H1 (cell line): ENCODE results near the gene PNMA6E. TPM values are rescaled to one million over a fixed set of nuclear protein-coding genes. Genes with fewer than 3 reads are reported as not detected.

Experiments
- CTCF ChIA-PET: fragments of 300-600 bp; sonication (Branson Sonifier 250); formaldehyde crosslinking; loops from one replicate; lab custom pipeline; 2021; ENCODE audit not compliant: partially characterized antibody; lab: Charles Lee
- POLR2A ChIA-PET: fragments of 300-600 bp; sonication (Branson Sonifier 250); formaldehyde crosslinking; loops from one replicate; lab custom pipeline; 2021; ENCODE audit warnings: inconsistent platforms; ENCODE audit not compliant: partially characterized antibody; lab: Charles Lee
- DNase-seq, 2 experiments: peaks; one replicate each; pipeline versions ENCODE4 v3.0.0 to v3.0.0-alpha.2; 2010 to 2022; ENCODE audit warnings: low spot score in 2 of 2, low read depth in 1 of 2, mixed read lengths in 1 of 2
- FAIRE-seq: peaks from 2 replicates; lab custom pipeline; 2011; peaks lifted over from hg19 to GRCh38; lab: Jason Lieb, UNC
- H2AFZ ChIP-seq: 2 replicates; pipeline ENCODE4 v1.8.1; 2012; ENCODE audit warnings: low read length, inconsistent platforms
- H2AK5ac ChIP-seq: 2 replicates; pipeline ENCODE4 v1.6.1; 2013; ENCODE audit warnings: low read depth, low read length
- H2BK120ac ChIP-seq: replicated peaks from 2 replicates; pipeline ENCODE3; 2013; ENCODE audit warnings: low read depth, low read length, inconsistent platforms
- H2BK12ac ChIP-seq: 2 replicates; pipeline ENCODE4 v1.6.1; 2013; ENCODE audit warnings: low read depth, low read length
- H2BK15ac ChIP-seq: 2 replicates; pipeline ENCODE4 v1.6.1; 2013; ENCODE audit warnings: low read length
- H2BK20ac ChIP-seq: 2 replicates; pipeline ENCODE4 v1.6.1; 2013; ENCODE audit warnings: low read length
- H2BK5ac ChIP-seq: 2 replicates; pipeline ENCODE4 v1.6.1; 2013; ENCODE audit warnings: low read depth, low read length
- H3K14ac ChIP-seq: 2 replicates; pipeline ENCODE4 v1.6.1; 2013; ENCODE audit warnings: inconsistent platforms; ENCODE audit not compliant: insufficient read length
- H3K18ac ChIP-seq: 2 replicates; pipeline ENCODE4 v1.6.1; 2013; ENCODE audit warnings: low read length; ENCODE audit errors: extremely low read depth
- H3K23ac ChIP-seq: 2 replicates; pipeline ENCODE4 v1.6.1; 2013; ENCODE audit warnings: inconsistent platforms; ENCODE audit not compliant: insufficient read length
- H3K23me2 ChIP-seq: 2 replicates; pipeline ENCODE4 v1.6.1; 2013; ENCODE audit warnings: low read depth, low read length
- H3K27ac ChIP-seq: 2 replicates; pipeline ENCODE4 v1.6.1; 2011; ENCODE audit warnings: low read depth, low read length, inconsistent platforms
- H3K27me3 ChIP-seq, 4 experiments: replicated peaks in 1 of 4; 1 replicate in 1 of 4; 2 replicates in 3 of 4; pipeline versions ENCODE4 v1.6.1 to v1.8.1; 2011 to 2013; ENCODE audit warnings: low read length in 3 of 4, mild to moderate bottlenecking in 3 of 4, inconsistent platforms in 2 of 4, mixed read lengths in 2 of 4, moderate library complexity in 1 of 4; ENCODE audit not compliant: control insufficient read depth in 3 of 4, insufficient read depth in 3 of 4; ENCODE audit errors: extremely low read depth in 1 of 4
- H3K36me3 ChIP-seq, 4 experiments: 2 replicates each; pipeline versions ENCODE4 v1.6.1 to v1.8.1; 2011 to 2013; ENCODE audit warnings: mild to moderate bottlenecking in 4 of 4, low read length in 3 of 4, moderate library complexity in 2 of 4, control low read depth in 1 of 4, inconsistent platforms in 1 of 4; ENCODE audit not compliant: insufficient read depth in 4 of 4, control insufficient read depth in 2 of 4
- H3K4ac ChIP-seq: replicated peaks from 2 replicates; pipeline ENCODE3; 2013; ENCODE audit warnings: low read length, low read depth, mixed read lengths, inconsistent platforms; ENCODE audit not compliant: insufficient read length
- H3K4me1 ChIP-seq, 4 experiments: replicated peaks in 1 of 4; 1 replicate in 1 of 4; 2 replicates in 3 of 4; pipeline versions ENCODE4 v1.6.1 to v1.8.1; 2011 to 2013; ENCODE audit warnings: low read length in 3 of 4, inconsistent platforms in 2 of 4, mixed read lengths in 1 of 4; ENCODE audit not compliant: insufficient read depth in 4 of 4, control insufficient read depth in 3 of 4
- H3K4me2 ChIP-seq, 2 experiments: 2 replicates each; pipeline versions ENCODE4 v1.6.1 to v1.8.1; 2011 to 2013; ENCODE audit warnings: low read depth in 2 of 2, low read length in 2 of 2, control low read depth in 1 of 2, inconsistent platforms in 1 of 2, mild to moderate bottlenecking in 1 of 2; ENCODE audit not compliant: insufficient read depth in 1 of 2
- H3K4me3 ChIP-seq, 4 experiments: fragments of 200-600, 300-600 bp in 1 of 4; sonication (generic), shearing (Covaris generic), sonication (Bioruptor Twin) in 1 of 4; 2 replicates each; pipeline versions ENCODE4 v1.5.1 to v1.8.1; 2011 to 2016; ENCODE audit warnings: low read length in 4 of 4, low read depth in 3 of 4, control low read depth in 2 of 4, inconsistent platforms in 2 of 4, mild to moderate bottlenecking in 2 of 4, mixed read lengths in 1 of 4, moderate library complexity in 1 of 4; ENCODE audit not compliant: insufficient read depth in 2 of 4; ENCODE audit errors: extremely low read depth in 1 of 4
- H3K56ac ChIP-seq: replicated peaks from 2 replicates; pipeline ENCODE3; 2013; ENCODE audit warnings: low read depth, mild to moderate bottlenecking, mixed read lengths, low read length, inconsistent platforms; ENCODE audit not compliant: insufficient read length
- H3K79me1 ChIP-seq: 2 replicates; pipeline ENCODE4 v1.6.1; 2013; ENCODE audit warnings: low read depth, low read length, control low read depth
- H3K79me2 ChIP-seq, 2 experiments: 2 replicates each; pipeline versions ENCODE4 v1.6.1 to v1.8.1; 2012 to 2013; ENCODE audit warnings: low read length in 2 of 2, mild to moderate bottlenecking in 2 of 2, inconsistent platforms in 1 of 2; ENCODE audit not compliant: insufficient read depth in 2 of 2, control insufficient read depth in 1 of 2
- H3K9ac ChIP-seq, 4 experiments: replicated peaks in 1 of 4; 1 replicate in 1 of 4; 2 replicates in 3 of 4; pipeline versions ENCODE4 v1.6.1 to v1.8.1; 2011 to 2013; ENCODE audit warnings: low read depth in 3 of 4, low read length in 3 of 4, control low read depth in 2 of 4, mild to moderate bottlenecking in 2 of 4, moderate library complexity in 2 of 4, inconsistent platforms in 1 of 4; ENCODE audit errors: extremely low read depth in 1 of 4
- H3K9me3 ChIP-seq, 2 experiments: 2 replicates each; pipeline versions ENCODE4 v1.6.1 to v1.8.1; 2012 to 2013; ENCODE audit warnings: mild to moderate bottlenecking in 2 of 2, moderate library complexity in 2 of 2, control low read depth in 1 of 2, inconsistent platforms in 1 of 2, low read depth in 1 of 2, low read length in 1 of 2, mixed read lengths in 1 of 2; ENCODE audit not compliant: insufficient read depth in 2 of 2
- H4K20me1 ChIP-seq, 2 experiments: replicated peaks in 1 of 2; 2 replicates each; pipeline versions ENCODE3 to v1.8.1; 2011 to 2013; ENCODE audit warnings: inconsistent platforms in 2 of 2, low read length in 2 of 2, mild to moderate bottlenecking in 1 of 2; ENCODE audit not compliant: insufficient read depth in 2 of 2, control insufficient read depth in 1 of 2
- H4K5ac ChIP-seq: 2 replicates; pipeline ENCODE4 v1.6.1; 2013; ENCODE audit warnings: low read length, low read depth, mixed read lengths, inconsistent platforms; ENCODE audit not compliant: insufficient read length
- H4K8ac ChIP-seq: 2 replicates; pipeline ENCODE4 v1.8.0; 2013; ENCODE audit warnings: mild to moderate bottlenecking, moderate library complexity, low read length, inconsistent platforms; ENCODE audit not compliant: insufficient read depth; ENCODE audit errors: extremely low read depth
- H4K91ac ChIP-seq: replicated peaks from 2 replicates; pipeline ENCODE3; 2013; ENCODE audit warnings: low read length, mixed read lengths, inconsistent platforms; ENCODE audit not compliant: insufficient read length
- ASH2L ChIP-seq: fragments of 200-600, 300-600 bp; sonication (generic); IDR thresholded peaks from one replicate; pipeline ENCODE4 v1.7.1; 2017; ENCODE audit warnings: low read length
- ATF3 ChIP-seq: IDR thresholded peaks from 2 replicates; pipeline ENCODE4 v1.6.1; 2011; ENCODE audit warnings: low read depth, mild to moderate bottlenecking, low read length; ENCODE audit not compliant: insufficient read depth
- CREB1 ChIP-seq: IDR thresholded peaks from 2 replicates; pipeline ENCODE4 v1.6.1; 2012; ENCODE audit warnings: inconsistent platforms
- GTF2F1 ChIP-seq: IDR thresholded peaks from 2 replicates; pipeline ENCODE4 v1.6.1; 2012; ENCODE audit warnings: low read depth, low read length, improper control_type of control experiment, borderline replicate concordance
- MAFK ChIP-seq: IDR thresholded peaks from 2 replicates; pipeline ENCODE4 v1.6.1; 2012; ENCODE audit warnings: low read depth, mild to moderate bottlenecking, improper control_type of control experiment, low read length
- TCF12 ChIP-seq: IDR thresholded peaks from 2 replicates; pipeline ENCODE4 v1.6.1; 2011; ENCODE audit warnings: low read depth, mild to moderate bottlenecking, low read length
- YY1 ChIP-seq: IDR thresholded peaks from 2 replicates; pipeline ENCODE4 v1.6.1; 2011; ENCODE audit warnings: low read depth, mild to moderate bottlenecking, low read length
- ZNF274 ChIP-seq: IDR thresholded peaks from 2 replicates; pipeline ENCODE4 v1.7.0; 2012; ENCODE audit warnings: low read length, borderline replicate concordance; ENCODE audit errors: extremely low read depth
- WGBS, 2 experiments: shearing (Covaris generic) in 1 of 2; methylation state at CpG; one replicate each; pipeline versions ENCODE4 v1.1.6 to v1.1.7; 2013 to 2015; ENCODE audit warnings: low lambda C conversion rate in 2 of 2, mixed read lengths in 2 of 2, inconsistent platforms in 1 of 2, low coverage in 1 of 2, missing lambda C conversion rate in 1 of 2; ENCODE audit not compliant: insufficient replicate concordance in 2 of 2, insufficient coverage in 1 of 2, insufficient read length in 1 of 2; ENCODE audit errors: extremely low coverage in 1 of 2, missing lambda C conversion rate in 1 of 2; 5-methylcytosine and 5-hydroxymethylcytosine counted together
- polyA plus RNA-seq, 7 experiments: library from polyadenylated mRNA; depleted of rRNA in 3 of 7; stranded (reverse) in 5 of 7; unstranded in 2 of 7; fragments of >200 nt in 5 of 7; fragments of 200-250 nt in 2 of 7; gene quantifications; 1 replicate in 5 of 7; 2 replicates in 1 of 7; 4 replicates in 1 of 7; pipeline versions ENCODE4 v1.2.1 to v1.2.3, GENCODE V29; 2011 to 2013; ENCODE audit warnings: missing spikeins in 2 of 7, mixed read lengths in 2 of 7
- total RNA-seq: library from RNA; stranded (reverse); fragmentation: NEBNext Ultra II Directional; extraction: Animal tissue kit (Norgen Biotek cat#: 25700); gene quantifications from 2 replicates; pipeline ENCODE4 v1.2.1, GENCODE V29; 2021

PNMA6E gene
- total and polyA plus RNA-seq, 2 of the 8 experiments (the other 6 are each of a cell fraction or from before 2014, with no cell fraction given) = not detected

- H3K14ac ChIP-seq = no peak overlapping the region
- H3K4me1 ChIP-seq = 0 out of 7 replicates have a peak, but pooled peaks cover 0 to 4% (median 1%) of the 10 kb centered on the region in 4 experiments
Measured at GRCh38 chrX:153421856-153422255, 20.7 kb upstream of the PNMA6E start.

More at GRCh38 chrX:153421856-153422255, 20.7 kb upstream of the PNMA6E start:
- ChIA-PET CTCF (no interaction called here), POLR2A (no interaction called here)
- Histone ChIP-seq H3K27ac (no peak overlapping the region), H3K4me2 (no peak overlapping the region), H2BK15ac (no peak overlapping the region), H3K36me3 (no peaks in the 10 kb centered on the region), H2BK5ac (no peak overlapping the region), H4K20me1 (no peaks in the 10 kb centered on the region), H3K23ac (no peak overlapping the region), H3K9ac (no peak overlapping the region), H3K56ac (no peak overlapping the region), H3K4ac (no peak overlapping the region), H2BK20ac (no peak overlapping the region), H2BK12ac (no peak overlapping the region), H2AFZ (no peak overlapping the region), H4K91ac (no peak overlapping the region), H3K79me2 (no peaks in the 10 kb centered on the region), H3K27me3 (no peaks in the 10 kb centered on the region), H3K23me2 (no peaks in the 10 kb centered on the region), H3K9me3 (no peaks in the 10 kb centered on the region), H3K18ac (no peak overlapping the region; the same call in 1 of the 2 replicates), H4K5ac (no peak overlapping the region), H2BK120ac (no peak overlapping the region), H3K4me3 (no peak overlapping the region), H3K79me1 (no peaks in the 10 kb centered on the region), H4K8ac (no peak overlapping the region), H2AK5ac (no peak overlapping the region)
- 94% methylated on average over 2 of the region's 18 CpGs; no CpG with 5 or more reads in 1 of the 2 experiments for WGBS, 2 experiments
- no peak for TF ChIP-seq TCF12
- TF ChIP-seq MAFK = no peak
- no peak for TF ChIP-seq GTF2F1
- no peak for TF ChIP-seq ATF3
- no peak for TF ChIP-seq ASH2L
- TF ChIP-seq YY1 = no peak
- no peak for TF ChIP-seq ZNF274
- TF ChIP-seq CREB1 = no peak
- no peak for FAIRE-seq
- DNase-seq = no peak
